SW480 (cell line): Measurements from ENCODE around the gene CNTN2.

Experiments
- DNase-seq: peaks from one replicate; pipeline ENCODE4 v3.0.0-alpha.2; 2016; ENCODE audit warnings: low spot score

The CNTN2 gene

DNA sequence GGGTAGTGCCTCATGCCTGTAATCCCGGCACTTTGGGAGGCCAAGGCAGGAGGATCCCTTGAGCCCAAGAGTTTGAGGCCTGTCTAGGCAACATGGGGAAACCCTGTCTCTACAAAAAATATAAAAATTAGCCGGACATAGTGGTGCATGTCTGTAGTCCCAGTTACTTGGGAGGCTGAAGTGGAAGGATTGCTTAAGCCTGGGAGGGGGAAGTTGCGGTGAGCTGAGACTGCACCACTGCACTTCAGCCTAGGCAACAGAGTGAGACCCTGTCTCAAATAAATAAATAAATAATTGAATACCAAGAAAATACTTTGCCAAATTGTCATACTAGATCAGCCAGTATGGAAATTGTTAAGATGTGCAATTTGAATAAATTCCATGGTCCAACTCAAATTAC, 84.6 kb downstream of the CNTN2 start:
- DNase-seq, result no peak
